Right renal pelvis (tissue), 4 donors: Measurements from ENCODE around the gene TRAK1. TPM values are rescaled to one million over a fixed set of nuclear protein-coding genes. Genes with fewer than 3 reads are reported as not detected.

ENCODE experiments used
- DNase-seq, 4 donors: peaks; one replicate each; pipeline ENCODE4 v3.0.0-alpha.2; 2013; ENCODE audit warnings: low read depth in 4 of 4, low spot score in 3 of 4, missing footprints in 1 of 4
- polyA plus RNA-seq, 4 donors: library from polyadenylated mRNA; unstranded; fragments of 120-200 nt; gene quantifications; one replicate each; pipeline ENCODE4 v1.2.1, GENCODE V29; 2013; ENCODE audit not compliant: insufficient read length in 4 of 4

The TRAK1 gene
- polyA plus RNA-seq, 4 donors = 42.3 to 51.1 (median 46.7) TPM

DNA sequence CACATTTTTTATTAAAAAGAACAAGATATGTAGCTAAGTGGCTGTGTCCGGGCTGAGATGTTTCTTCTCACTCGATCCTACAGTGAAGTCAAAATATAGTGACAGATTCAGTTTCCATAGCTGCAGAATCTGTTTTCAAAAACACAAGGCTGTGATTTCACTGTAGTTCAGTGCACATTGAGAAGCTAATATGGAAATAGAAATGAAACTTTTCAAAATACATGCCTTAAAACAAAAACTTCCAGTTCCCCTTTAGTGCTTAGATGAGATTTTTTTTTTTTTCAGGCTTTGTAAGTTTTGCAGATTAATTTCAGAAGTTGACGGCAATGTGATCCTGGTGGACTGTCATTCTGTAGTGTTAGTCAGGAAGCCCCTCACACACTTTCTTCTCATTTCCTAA is 23.8 kb upstream of the TRAK1 start:
- peak in 1 of 4 donors; percentile 45 for DNase-seq

- no peak for DNase-seq
These were observed 22.7 kb upstream of the TRAK1 start for GRCh38 chr3:42068303-42069088.

- no peak for DNase-seq
These were observed 21.1 kb upstream of the TRAK1 start for GRCh38 chr3:42070089-42070488.

DNA sequence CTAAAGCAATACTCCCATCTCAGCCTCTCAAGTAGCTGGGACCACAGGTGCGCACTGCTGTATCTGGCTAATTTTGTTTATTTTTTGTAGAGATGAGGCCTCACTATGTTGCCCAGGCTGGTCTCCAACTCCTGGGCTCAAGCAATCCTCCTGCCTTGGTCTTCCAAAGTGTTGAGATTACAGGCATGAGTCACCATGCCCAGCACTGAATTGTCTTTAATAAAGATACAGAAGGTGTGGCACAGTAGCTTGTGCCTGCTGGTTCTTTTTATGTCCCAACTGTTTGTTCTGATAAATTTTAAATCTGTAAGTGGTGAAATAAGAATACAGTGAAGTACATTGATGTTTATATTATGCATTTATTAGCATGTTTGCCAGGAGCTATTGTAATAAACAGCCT is 20.6 kb upstream of the TRAK1 start:
- DNase-seq = no peak

- DNase-seq = peak; percentile 43 to 69 (median 54)
These were observed 19.0 kb upstream of the TRAK1 start for GRCh38 chr3:42071904-42072812.

- no peak for DNase-seq
These were observed 18.3 kb upstream of the TRAK1 start for GRCh38 chr3:42072831-42073301.

GRCh38 chr3:42077785-42078184 is 13.4 kb upstream of the TRAK1 start:
- DNase-seq = no peak

DNA sequence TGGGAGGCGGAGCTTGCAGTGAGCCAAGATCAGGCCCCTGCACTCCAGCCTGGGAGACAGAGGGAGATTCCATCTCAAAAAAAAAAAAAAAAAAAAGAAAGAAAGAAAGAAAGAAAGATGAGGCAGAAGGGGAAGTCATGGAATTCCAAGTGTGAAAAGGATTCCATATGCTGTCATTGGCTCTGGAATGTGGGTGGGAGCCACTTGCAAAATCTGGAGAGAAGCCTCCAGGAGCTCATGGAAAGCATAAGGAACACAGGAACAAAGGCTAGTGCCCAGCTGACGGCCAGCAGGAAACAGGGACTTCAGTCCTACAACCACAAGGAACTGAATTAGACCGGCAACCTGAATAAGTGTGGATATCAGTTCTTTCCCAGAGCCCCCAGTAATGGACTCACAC is 12.5 kb upstream of the TRAK1 start:
- DNase-seq = no peak

DNA sequence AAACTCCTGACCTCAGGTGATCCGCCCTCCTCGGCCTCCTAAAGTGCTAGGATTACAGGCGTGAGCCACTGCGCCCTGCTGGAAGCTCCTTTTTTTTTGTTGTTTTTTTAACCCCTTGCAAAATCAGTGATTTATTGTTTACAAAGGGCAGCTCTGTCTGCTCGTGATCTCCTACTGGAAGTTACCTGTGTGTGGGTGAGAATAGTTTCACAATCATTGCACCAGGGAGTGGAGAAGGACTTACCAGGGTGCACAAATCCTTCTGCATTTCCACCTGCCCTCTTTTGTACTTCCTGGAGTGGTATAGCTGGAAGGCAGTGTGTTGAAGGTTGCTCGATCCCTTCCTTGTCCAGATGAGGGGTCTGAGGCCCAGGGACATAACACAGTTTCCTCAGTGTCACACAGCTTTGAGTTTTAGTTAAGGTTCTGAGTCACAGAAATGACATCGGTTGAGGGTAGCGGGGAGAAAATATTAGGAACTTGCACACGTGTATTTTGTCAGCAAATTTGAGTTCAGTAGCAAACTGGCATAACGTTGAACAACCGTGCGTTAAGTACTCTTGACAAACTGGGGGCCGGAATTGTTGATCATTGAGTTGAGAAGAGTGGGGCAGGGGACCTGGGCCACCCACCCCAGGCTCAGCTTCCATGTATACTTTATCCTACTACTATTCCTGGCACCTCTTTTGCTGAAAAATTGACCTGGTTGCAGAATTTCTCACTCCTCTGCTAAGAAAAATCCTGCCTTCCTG is 11.3 kb upstream of the TRAK1 start:
- no peak for DNase-seq

GRCh38 chr3:42080453-42080872 is 10.7 kb upstream of the TRAK1 start:
- no peak for DNase-seq

DNA sequence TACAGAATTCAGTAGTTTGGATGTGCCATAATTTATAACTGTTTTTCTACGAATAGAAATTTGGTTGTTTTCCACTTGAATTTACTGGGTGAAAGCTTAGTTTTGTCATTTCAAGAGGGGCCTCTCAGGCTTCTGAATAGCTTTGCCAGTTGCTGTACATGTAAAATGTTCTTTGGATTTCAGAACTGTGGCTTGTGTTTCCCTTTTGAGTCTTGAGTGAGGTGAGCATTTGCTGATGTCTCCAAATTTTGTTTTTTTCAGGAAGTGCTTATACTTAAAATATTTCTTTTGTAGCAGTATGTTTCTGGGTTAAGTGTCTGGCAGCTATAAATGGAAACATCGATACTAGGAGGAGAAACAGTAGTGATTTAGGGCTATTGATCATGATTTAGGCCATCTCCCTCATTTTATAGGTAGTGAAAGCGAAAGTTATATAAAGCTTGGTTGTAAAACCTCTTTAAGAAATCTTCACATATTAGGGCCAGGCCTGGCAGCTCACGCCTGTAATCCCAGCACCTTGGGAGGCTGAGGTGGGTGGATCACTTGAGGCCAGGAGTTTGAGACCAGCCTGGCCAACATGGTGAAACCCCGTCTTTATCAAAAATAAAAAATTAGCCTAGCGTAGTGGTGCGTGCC is 9.2 kb upstream of the TRAK1 start:
- DNase-seq = no peak

DNA sequence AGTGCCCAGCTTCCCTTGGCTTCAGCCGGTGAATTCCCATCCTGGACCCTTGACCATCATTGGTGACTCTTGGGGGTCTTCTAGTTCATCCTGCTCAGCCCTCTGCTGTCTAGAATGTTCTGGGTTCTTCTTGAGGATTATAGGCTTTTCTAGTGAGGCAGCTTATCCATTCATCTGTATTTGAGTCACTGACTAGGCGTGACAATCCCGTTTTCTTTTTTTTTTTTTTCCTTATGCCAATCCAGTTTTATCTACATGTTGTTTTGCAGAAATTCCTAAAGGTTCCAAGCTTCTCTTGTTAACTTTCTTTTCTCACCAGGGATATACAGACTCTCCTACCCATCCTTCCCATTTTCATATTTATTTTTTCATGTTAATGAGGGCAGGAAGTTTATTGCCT is 6.6 kb upstream of the TRAK1 start:
- no peak for DNase-seq

DNA sequence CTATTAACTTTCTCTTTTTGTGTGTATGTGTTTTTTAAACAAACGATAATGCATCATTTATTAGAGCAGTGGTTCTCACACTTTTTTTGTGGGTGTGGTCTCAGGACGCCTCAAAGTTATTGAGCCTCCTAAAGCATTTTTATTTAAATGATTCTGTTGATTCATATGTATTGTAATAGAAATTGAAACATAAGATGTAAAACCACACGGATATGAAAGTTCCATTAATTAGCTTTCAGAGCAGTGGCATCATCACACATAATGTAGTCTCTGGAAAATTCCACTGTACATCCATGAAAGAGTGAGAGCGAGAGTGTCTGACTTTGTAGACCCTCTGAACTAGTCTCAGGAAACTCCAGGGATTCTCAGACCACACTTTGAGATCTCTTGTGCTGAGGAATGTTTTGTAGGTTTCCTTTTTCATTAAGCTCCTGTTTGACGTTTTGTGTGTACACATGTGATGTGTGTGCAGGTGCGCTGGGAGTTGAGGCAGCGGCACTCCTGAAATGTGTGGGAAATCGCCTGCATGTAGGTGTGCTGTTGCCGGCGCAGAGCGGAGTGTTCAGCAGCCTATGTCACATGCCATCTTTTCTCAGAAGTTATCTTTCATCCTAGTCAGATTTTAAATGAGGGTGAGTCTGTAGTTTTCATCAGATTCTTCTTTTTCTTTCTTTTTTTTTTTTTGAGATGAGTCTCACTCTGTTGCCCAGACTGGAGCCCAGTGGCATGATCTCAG is 5.3 kb upstream of the TRAK1 start:
- DNase-seq = no peak

DNA sequence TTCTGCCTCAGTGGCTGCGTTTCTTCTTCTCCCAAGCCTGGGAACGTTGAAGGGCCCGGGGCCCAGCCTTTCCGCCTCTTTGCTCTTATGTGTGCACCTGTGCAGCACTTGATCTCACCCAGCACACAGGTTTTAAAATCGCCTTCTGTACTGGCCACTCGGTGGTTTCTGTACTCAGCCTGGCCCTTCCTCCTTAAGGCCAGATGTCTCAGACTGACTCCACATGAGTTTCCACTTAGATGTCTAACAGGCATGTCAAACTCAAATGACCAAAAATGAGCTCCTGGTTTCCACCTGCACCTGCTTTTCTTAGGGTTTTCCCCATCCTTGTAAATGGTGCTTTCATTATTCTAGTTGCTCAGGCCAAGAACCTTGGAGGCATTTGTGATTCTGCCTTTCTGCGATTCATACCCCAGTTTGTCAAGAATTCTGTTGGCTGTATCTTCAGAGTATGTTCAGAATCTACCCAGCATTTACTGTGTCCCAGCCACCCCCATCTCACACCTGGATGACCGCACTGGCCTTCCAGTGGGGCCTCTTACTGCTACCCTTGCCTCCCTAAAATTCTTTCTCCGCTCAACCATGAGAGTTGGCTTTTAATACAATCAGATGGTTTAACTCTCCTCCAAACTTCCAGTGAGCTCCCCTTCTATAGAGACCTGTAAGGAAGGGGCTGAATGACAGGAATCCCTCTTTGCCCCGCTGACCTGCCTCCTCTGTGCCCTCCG is 2.2 kb upstream of the TRAK1 start:
- no peak for DNase-seq

- no peak for DNase-seq
These were observed 849 bp downstream of the TRAK1 start for GRCh38 chr3:42092006-42092405.

DNA sequence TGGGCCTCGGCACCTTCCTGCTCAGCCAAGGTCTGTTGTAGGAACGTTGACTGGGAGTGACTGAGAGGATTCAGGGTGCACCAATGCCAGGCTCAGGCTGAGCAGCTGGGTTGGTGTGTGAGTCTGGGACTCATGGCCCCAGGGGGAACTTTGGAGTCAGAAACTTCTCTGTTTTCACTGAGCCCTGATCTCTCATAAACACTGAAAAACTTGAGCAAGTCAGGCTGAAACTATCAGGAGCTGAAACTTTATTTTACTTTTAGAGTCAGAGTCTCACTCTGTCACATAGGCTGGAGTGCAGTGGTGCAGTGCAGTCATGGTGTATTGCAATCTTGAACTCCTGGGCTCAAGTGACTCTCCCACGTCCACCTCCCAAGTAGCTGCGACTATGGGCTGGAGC is 3.0 kb downstream of the TRAK1 start:
- DNase-seq = no peak

- DNase-seq = no peak
These were observed 3.7 kb downstream of the TRAK1 start for GRCh38 chr3:42094691-42095391.

- no peak for DNase-seq
These were observed 4.4 kb downstream of the TRAK1 start for GRCh38 chr3:42095540-42095939.
